ENCODE measurements around the gene DUSP10. TPM values are rescaled to one million over a fixed set of nuclear protein-coding genes. Genes with fewer than 3 reads are reported as not detected.

DUSP10 gene
- total RNA-seq, 1 donor from 2014 or later, result 4.5 TPM

DNA sequence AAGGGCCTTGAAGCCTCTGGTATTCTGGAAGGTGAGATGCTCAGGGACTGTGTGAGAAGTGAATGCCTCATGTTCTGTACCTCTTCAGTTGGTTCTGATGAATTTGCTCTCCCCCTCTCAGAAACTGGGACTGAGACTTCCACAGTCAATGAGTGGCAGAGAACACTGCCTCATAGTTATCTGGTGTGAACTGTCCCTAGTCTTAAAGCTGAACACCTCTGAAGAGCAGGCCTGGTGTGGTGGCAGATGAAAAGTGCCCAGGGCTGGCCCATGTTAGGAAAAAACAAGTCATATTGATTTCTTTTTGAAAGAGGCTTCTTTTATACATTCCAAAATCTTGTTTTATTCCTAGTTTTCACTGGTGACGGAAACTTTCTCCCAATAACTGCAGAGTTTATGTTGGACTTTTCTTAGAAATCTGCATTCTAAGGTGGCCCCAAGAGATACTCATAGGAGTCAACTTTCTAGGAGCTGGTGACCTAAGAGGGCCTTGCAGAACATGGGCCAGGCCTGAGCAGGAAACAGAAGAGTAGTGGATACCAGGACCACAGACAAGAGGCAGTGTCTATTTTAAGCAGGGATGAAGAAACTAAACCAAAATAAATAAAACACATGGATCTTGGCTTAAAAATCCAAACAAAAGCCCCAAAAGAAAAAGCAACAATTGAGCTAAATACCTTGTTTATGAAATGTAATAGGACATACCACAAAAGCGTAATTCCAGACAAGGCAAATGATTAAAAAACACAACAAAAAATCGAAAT, 19.5 kb downstream of the DUSP10 start:
- ATAC-seq (ENCODE audit: poor library complexity) (no peak), DNase-seq (no peak)
- intact Hi-C loops (cut with DNase I), result no loop called here

DNA sequence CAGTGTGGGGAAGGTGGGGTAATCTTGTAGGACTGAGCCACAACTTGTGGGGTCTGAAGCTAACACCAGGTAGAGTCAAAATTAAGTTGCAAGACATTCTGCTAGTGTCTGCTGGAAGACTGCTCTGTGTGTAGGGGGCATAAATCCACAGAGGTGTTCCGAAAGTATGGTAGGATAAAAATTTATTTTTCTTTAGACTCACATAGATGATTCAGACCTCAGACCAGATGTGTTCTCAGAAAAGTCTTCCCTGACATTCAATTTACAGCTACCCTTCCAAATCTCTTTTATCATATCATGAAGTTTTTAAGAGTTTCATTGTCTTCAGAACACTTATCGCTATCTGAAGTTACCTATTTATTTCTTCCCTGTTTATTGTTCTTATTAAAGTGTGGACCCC, 21.3 kb downstream of the DUSP10 start:
- DNase-seq (no peak), ATAC-seq (ENCODE audit: poor library complexity) (no peak)
- intact Hi-C loops (cut with DNase I), result no loop called here

DNA sequence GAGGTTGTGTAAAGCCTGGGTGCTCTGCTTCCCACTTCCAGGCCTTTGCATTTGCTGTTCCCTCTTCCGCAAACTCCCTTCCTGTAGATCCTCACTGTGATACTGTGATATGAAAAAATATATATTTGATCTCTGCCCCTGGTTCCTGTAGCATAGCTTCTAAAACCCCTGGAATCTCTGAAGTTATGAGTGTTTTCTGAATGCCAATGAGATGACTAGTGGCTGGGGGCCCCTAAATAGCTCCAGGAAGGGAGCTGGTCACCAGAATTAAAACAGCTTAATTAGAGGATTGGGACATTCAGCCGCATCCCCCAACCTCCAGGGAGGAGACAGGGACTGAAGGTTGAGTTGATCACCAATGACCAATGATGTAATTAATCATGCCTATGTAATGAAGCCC, 21.9 kb downstream of the DUSP10 start:
- DNase-seq, result no peak
- no peak for ATAC-seq (ENCODE audit: poor library complexity)
- intact Hi-C loops (cut with DNase I), result no loop called here

DNA sequence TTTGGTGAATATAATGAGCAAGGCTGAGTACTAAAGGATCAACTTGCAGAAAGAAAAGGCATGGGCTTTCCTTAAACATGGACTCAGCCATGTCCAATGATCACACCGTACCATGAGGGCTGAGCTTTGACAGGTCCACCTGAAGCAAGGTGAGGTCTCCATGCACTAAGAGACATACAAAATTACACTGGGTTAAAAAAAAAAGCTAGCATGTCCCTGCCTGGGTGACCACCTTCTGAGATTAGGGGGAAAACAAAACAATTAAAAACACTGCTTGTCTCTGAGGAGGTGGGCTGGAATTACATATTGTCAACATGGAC, 22.7 kb downstream of the DUSP10 start:
- DNase-seq (no peak), ATAC-seq (ENCODE audit: poor library complexity) (no peak)
- intact Hi-C loops (cut with DNase I), result no loop called here

DNA sequence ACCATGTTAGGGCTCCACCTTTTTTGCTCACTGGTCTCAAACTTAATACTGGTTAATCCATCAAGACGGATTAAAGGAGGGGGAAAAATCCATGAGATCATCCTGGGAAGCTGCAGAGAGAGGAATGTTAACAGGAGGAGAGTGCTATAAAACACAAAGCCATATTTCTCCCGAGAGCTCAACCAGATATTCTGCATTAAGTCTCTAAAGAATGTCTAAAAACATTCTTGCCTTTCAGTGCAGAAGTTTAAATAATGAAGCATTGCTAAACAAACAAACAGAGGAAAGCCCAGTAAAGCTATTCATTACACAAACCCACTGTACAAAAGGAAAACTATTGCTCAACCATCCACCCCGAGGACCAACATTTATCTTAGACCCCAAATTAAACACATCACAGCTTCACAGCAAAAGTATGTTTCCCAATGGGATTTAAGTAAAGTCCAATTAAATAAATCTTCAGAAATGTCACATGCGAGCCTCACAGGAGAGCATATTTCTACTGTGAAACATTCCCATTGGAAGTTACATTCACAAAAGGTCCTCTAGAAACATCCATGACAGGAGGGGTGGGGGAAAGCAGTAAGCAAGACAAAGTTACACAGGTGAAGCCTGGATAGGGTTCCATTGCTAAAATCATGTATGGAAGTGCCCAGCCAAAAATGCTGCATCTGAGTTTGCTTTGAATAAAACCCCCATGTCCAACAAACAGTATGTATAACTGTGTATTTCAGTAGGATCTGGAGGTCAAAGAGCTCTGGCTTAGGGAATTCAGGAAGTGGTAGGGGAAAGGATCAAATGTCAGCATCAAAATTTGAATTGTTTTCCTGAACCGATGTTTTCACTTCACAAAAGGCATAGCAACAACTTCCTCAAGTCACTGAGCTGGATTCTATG, 23.3 kb downstream of the DUSP10 start:
- ATAC-seq (ENCODE audit: poor library complexity), result peak; percentile 43
- intact Hi-C loops (cut with DNase I), result no loop called here
- DNase-seq, result no peak

DNA sequence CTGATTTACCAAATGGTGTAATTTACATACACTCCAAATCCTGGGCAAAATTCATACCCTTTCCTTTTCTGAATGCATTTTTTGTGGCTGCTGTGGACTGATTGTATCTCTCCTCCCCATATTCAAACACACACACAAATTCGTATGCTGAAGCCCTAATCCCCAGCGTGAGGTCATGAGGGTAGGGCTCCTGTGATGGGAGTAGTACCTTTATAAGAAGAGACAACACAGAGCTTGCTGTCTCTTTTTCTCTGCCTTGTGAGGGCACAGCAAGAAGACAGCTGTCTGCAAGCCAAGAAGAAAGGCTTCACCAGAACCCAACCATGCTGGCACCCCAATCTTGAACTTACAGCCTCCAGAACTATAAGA, 24.4 kb downstream of the DUSP10 start:
- intact Hi-C loops (cut with DNase I), result no loop called here
- no peak for DNase-seq
- ATAC-seq (ENCODE audit: poor library complexity), result no peak

DNA sequence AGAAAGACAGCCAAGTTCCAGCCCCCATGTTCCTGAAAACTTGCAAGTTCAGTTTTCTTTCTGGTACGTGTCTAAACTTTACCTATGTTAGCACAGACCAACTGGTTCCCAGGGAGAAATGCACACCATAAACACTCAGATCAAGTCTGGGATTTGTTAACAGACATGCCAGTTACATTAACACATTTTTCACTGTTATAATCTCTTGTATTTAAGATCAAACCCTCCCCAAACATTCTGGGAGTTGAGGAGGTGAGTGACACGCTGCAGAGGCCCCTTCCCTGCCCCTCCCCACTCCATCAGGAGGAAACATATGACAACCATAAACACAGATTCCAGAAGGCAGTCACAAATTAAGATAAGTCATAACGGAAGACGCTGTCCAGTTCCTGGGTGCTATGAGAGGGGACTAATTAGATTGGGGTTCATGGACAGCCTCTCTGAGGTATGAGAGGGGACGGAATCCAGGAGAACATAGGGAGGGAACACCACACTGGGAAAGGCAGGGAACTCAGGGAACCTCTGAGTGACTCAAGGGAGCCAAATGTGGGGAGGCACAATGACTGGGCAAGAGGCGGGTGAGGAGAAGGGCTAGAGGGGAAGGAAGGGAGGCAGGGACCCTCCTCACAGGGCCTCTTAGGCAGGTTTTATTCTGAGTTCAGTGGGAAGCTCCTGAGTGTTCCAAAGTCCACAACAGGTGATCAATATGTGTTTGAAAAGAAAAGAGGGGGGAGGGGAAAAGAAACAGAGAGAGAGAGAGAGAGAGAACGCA, 25.0 kb downstream of the DUSP10 start:
- DNase-seq (no peak), ATAC-seq (ENCODE audit: poor library complexity) (no peak)
- intact Hi-C loops (cut with DNase I), result no loop called here

DNA sequence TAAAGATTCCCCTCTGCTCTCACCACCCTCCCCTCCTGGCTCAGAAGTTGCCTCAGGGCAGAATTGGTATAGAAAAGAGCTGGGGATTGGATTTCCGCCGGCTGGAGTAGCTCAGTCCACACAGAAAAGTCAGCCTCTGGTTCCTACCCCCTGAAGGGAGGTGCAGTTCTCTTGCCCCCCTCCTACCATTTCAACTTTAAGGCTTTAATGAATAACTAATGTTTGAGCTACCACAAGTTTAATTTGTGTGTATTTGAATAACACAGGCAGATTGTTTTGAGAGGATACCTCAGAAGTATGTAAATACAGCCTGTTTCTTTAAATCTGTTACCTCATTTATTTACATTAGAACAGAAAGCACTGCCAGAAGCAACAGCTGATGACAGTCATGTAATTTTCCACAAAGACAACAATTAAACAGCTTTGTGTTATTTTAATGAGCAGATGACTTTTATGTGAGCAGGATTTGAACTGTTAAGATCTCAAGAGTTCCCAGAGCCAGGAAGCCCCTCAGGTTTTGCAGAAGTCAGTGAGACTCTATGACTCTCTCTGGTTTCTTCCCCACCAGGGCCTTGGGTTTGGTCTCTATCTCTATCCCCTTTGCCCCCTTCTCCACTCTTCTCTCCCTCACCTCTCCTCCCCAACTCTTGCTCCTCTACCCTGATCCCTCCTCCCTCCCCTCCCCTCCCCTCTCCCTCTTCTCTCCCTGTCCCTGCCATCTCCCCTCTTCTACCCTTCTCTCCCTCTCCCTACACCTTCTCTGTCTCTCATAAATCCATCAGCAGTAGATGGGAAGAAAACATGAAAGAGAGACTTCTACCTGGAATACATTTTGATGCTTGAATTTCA, 26.3 kb downstream of the DUSP10 start:
- intact Hi-C loops (cut with DNase I), result no loop called here
- ATAC-seq (ENCODE audit: poor library complexity) (no peak), DNase-seq (no peak)

DNA sequence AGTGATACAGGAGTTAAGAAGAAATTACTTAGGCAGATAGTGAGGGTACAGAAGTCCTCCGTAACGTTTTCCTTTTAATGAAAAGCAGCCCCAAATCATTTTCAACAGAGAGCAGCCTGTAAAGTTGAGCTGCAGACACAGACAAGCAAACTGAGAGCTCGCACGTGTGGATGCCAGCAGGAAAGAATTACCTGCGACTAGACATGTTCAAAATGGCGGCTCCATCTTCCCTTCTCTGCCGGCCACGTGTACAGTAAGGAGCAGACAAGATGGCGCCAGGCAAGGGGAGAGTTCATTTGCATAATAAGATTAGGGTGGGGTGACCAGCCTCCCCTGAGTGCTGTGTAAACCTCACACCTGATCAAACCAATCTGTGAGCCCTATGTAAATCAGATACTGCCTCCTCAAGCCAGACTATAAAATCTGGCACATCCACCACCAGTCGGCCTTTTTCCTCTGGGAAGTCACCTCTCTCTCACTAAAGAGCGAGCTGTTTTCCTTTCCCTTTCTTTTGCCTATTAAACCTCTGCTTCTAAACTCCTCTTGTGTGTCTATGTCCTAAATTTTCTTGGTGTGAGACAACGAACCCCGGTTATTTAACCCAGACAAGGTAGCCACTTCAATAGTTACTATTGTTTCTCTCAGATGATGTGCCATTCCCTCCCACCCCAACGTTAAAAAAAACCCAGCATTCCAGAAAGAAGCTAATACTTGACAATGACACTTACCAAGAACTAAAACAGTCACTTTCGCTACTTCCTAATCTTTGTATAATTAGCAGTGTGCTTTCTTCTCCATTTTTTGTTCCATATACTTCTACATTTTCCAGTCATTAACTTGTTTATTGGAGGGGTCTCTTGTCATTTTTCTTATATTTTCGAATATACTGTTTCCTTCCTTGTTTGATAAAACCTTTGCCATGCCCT, 27.4 kb downstream of the DUSP10 start:
- no peak for DNase-seq
- intact Hi-C loops (cut with DNase I), result no loop called here

DNA sequence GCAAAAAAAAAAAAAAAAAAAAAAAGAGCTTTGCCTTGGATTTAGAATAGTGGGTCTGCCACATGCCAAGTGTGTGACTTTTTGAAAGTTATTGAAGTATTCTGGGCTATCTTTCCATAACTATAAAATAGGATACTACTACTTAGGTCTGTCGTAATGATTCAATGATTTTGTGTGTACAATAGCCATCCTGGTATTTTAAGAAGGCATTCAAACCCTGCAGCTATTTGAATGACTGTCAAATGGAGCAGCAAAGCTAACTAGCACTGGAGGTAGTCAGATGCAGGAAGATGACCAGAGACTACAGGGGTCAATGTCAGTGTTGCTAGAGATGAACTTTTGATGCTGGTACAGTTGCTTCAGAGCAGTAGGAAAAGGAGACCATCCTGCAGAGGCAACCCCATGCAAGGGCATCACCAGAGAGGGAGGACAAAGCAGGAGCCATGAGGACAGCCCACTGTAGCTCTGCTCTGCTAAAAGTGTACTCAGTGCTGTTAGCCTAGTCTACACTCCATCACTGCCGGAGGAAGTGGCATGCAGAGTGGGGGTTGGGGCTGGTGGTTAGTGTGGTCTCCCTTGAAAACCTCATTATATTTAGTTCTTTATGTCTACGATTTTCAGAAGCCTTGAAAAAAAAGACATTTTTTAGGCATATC, 29.0 kb downstream of the DUSP10 start:
- DNase-seq, result peak; percentile 42
- intact Hi-C loops (cut with DNase I), result no loop called here
- no peak for ATAC-seq (ENCODE audit: poor library complexity)

More for the DNA sequence above, 27.4 kb downstream of the DUSP10 start:
- no peak for ATAC-seq (ENCODE audit: poor library complexity)

DNA sequence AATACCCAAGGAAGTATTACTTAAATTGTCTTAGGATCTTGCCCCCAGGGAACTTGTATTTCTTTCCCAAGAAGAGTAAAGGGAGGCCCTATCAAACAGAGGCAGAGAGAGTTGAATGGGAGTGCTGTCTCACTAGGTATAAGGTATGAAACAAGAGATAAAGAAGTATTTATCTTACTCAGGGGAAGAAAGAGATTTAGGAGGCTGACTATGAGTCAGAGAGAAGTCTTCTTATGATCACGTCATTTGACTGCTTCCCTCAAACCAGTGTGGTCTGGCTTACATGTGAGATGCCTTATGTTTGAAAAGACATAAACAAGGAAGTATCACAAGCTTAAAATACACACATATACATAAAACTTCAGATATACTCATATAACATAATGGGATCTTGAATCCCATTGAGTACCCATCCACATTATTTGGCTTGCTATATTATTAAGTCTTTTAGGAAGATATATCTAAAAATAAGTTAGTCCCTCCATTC, 29.6 kb downstream of the DUSP10 start:
- ATAC-seq (ENCODE audit: poor library complexity) (no peak), DNase-seq (no peak)
- intact Hi-C loops (cut with DNase I), result no loop called here

DNA sequence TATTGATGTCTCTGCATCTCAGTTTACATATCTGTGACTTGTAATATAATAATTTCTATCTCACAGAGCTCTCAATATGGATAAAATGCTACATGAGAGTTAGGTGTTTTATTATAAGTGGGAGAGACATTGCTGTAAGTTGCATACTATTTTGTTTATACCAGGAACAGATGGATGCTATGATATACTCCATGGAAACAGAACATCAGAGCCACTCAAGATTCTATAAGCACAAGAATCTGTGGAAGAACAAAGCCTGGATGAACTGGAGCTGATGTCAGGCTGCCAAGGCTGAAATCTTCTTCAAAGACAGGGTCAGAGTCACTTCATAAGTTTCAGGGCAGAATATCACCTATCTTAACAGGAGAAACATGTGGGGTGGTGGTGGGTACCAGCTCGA, 30.2 kb downstream of the DUSP10 start:
- DNase-seq (no peak), ATAC-seq (ENCODE audit: poor library complexity) (no peak)
- intact Hi-C loops (cut with DNase I), result no loop called here

DNA sequence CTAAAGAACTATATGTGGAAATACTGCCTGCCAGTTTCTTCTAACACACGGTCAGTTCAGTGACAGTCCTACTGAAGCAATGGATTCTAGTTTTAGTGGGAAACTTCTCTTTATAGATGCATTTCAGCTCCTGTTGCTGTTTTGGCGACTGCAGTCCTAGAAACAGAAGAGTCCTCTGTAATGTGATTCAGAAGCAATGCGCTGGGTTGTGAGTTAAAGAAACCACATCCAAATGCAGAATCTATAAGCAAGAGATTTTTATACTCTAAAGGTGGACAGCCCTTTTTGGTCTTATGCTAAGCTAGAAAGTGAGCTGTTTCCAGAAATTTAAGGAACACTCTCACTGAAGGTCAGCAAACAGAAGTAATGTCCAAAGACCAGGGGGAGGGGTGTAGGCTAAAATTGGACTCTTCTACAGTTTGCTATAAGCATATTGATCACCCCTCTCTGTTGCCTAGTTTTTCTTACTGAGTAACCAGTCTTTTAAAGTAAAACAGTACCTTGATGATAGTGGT, 30.8 kb downstream of the DUSP10 start:
- DNase-seq (no peak), ATAC-seq (ENCODE audit: poor library complexity) (no peak)
- intact Hi-C loops (cut with DNase I), result no loop called here

DNA sequence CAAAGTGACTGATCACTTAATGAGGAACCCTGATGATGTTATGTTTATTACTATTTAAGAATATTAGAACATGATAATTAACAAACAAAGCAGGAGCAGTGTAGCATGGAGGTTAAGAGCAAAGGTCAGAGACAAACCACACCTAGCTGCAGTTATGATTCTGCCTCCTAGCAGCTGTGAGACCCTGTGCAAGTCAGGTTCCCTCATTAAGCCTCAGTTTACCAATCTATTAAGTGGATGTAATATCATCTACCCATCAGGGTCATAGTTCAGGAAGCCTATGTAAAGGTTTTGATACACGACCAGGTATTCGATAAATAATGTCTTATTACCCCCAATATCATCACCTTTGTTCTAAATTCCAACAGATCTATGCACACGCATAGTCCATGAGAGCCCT, 32.0 kb downstream of the DUSP10 start:
- intact Hi-C loops (cut with DNase I), result no loop called here
- DNase-seq, result no peak

DNA sequence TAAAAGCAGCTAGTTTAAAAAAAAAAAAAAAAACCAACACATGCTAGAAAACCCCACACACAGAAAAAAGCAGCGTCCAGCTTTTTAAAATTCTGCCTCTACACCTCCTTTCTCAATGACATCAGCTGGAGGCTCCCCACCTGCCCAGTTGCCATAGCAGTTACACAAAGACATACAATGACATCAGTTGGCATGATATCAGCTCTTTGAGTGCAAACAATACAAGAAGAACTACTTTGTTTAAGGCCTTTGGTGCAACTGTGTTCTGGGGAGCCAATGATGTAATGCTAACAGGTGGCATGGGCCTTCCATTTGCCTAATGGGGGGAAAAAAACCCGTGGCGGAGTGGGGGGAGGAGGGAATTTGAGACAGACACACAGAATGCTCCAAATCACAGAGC, 32.9 kb downstream of the DUSP10 start:
- no peak for DNase-seq
- intact Hi-C loops (cut with DNase I), result no loop called here
- ATAC-seq (ENCODE audit: poor library complexity), result peak; percentile 77

More for the DNA sequence above, 32.0 kb downstream of the DUSP10 start:
- ATAC-seq (ENCODE audit: poor library complexity), result no peak

DNA sequence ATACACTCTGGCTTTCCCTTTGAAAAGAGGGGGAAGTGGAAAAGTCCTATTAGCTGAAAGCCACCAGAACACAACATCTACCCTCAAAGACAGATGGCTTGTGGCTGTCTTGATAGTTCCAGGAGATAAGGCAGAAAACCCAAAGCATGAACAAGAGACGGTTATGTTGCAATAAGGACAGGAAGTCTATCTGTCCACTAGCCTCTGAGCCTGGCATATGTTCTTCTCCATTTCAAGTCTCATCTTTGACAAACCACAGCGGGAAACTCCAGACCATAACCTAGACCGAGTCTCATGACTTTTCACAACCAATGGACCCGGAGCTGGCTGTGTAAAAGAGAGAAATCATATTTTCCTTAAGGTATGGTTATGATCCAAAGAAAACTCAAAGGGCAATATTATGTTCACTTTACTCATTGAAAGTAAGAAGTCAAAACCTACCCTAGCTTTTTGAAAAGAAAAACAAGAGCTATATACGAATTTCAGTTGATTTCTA, 33.8 kb downstream of the DUSP10 start:
- intact Hi-C loops (cut with DNase I), result no loop called here
- DNase-seq (no peak), ATAC-seq (ENCODE audit: poor library complexity) (peak; percentile 60)
